GM18508 (cell line): Measurements from ENCODE around the gene TMEM132D.

Experiments
- ATAC-seq: cut with Tn5 transposase; IDR thresholded peaks from one replicate; pipeline ENCODE4 v1.9.1; 2021; ENCODE audit warnings: moderate number of reproducible peaks; ENCODE audit not compliant: insufficient read depth, unreplicated experiment

Gene TMEM132D

GRCh38 chr12:129379076-129379804 lies 524.6 kb downstream of the TMEM132D start:
- no peak for ATAC-seq

GRCh38 chr12:129378496-129378895 lies 525.3 kb downstream of the TMEM132D start:
- ATAC-seq, result no peak

- no peak for ATAC-seq
Measured at GRCh38 chr12:129373746-129374145, 530.1 kb downstream of the TMEM132D start.

- no peak for ATAC-seq
Measured at GRCh38 chr12:129372876-129373275, 530.9 kb downstream of the TMEM132D start.

GRCh38 chr12:129372348-129372747 lies 531.5 kb downstream of the TMEM132D start:
- no peak for ATAC-seq

GRCh38 chr12:129371268-129371667 lies 532.6 kb downstream of the TMEM132D start:
- no peak for ATAC-seq

GRCh38 chr12:129366656-129367055 lies 537.2 kb downstream of the TMEM132D start:
- no peak for ATAC-seq

GRCh38 chr12:129363041-129363440 lies 540.8 kb downstream of the TMEM132D start:
- no peak for ATAC-seq

- no peak for ATAC-seq
Measured at GRCh38 chr12:129357233-129357632, 546.6 kb downstream of the TMEM132D start.

- no peak for ATAC-seq
Measured at GRCh38 chr12:129351481-129351880, 552.3 kb downstream of the TMEM132D start.

GRCh38 chr12:129339336-129339735 lies 564.5 kb downstream of the TMEM132D start:
- ATAC-seq, result no peak

GRCh38 chr12:129337413-129337812 lies 566.4 kb downstream of the TMEM132D start:
- ATAC-seq, result no peak

GRCh38 chr12:129335773-129336172 lies 568.1 kb downstream of the TMEM132D start:
- no peak for ATAC-seq

- no peak for ATAC-seq
Measured at GRCh38 chr12:129332286-129332685, 571.5 kb downstream of the TMEM132D start.

- no peak for ATAC-seq
Measured at GRCh38 chr12:129331356-129332085, 572.3 kb downstream of the TMEM132D start.

- no peak for ATAC-seq
Measured at GRCh38 chr12:129328235-129328634, 575.6 kb downstream of the TMEM132D start.

GRCh38 chr12:129325566-129325965 lies 578.3 kb downstream of the TMEM132D start:
- no peak for ATAC-seq

GRCh38 chr12:129312048-129312447 lies 591.8 kb downstream of the TMEM132D start:
- no peak for ATAC-seq

GRCh38 chr12:129310346-129310745 lies 593.5 kb downstream of the TMEM132D start:
- ATAC-seq, result no peak

- ATAC-seq, result no peak
Measured at GRCh38 chr12:129305851-129306250, 598.0 kb downstream of the TMEM132D start.

GRCh38 chr12:129304529-129304928 lies 599.3 kb downstream of the TMEM132D start:
- ATAC-seq, result no peak

GRCh38 chr12:129300011-129300410 lies 603.8 kb downstream of the TMEM132D start:
- no peak for ATAC-seq
